Memory B cell (primary cell): ENCODE results near the gene SNX27.
A peak's percentile ranks its signal among the peaks of the same experiment; 100 is the strongest.

Source experiments
- ATAC-seq: fragments of 150-1000 bp; cut with Tn5 transposase; 2 replicates; pipeline ENCODE4 v1.10.0; 2021; ENCODE audit warnings: low read depth, mild to moderate bottlenecking, moderate library complexity
- DNase-seq, 2 donors: peaks; one replicate each; pipeline ENCODE4 v3.0.0; 2022; ENCODE audit warnings: low spot score in 2 of 2
- H3K27ac Mint-ChIP-seq: one replicate; pipeline ENCODE4 v1.8.0; 2022; ENCODE audit warnings: mild to moderate bottlenecking, moderate library complexity, mixed read lengths
- H3K27me3 Mint-ChIP-seq: one replicate; pipeline ENCODE4 v1.8.0; 2022; ENCODE audit warnings: mixed read lengths
- H3K36me3 Mint-ChIP-seq: one replicate; pipeline ENCODE4 v1.8.0; 2022; ENCODE audit warnings: mild to moderate bottlenecking, mixed read lengths
- H3K4me1 Mint-ChIP-seq: one replicate; pipeline ENCODE4 v1.8.0; 2022; ENCODE audit warnings: mixed read lengths
- H3K4me3 Mint-ChIP-seq: one replicate; pipeline ENCODE4 v1.8.0; 2022; ENCODE audit warnings: mild to moderate bottlenecking, moderate library complexity, mixed read lengths
- H3K9me3 Mint-ChIP-seq: one replicate; pipeline ENCODE4 v1.8.0; 2022; ENCODE audit warnings: mixed read lengths

Gene SNX27

DNA sequence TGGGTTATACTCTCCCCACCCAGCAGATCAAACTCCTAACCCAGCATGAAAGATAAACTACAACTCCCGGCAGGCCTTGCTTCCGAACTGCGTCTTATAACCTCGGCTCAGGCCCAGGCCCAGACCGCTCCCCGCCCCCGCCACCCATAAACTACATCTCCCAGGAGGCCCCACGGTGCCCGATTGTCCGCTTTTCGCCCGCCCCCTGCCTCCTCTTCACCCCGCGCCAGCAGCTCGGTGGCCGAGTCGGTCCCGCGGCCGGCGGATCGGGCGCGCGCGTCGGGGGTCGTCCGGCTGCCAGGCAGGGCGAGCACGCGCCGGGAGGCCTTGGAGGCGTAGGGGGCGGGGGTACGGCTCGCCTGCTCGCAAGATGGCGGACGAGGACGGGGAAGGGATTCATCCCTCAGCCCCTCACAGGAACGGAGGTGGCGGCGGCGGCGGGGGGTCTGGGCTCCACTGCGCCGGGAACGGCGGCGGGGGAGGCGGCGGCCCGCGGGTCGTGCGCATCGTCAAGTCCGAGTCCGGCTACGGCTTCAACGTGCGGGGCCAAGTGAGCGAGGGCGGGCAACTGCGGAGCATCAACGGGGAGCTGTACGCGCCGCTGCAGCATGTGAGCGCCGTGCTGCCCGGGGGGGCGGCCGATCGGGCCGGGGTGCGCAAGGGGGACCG lies at the start of gene SNX27:
Gene SNX27 (plus strand): TSS at position 219 of the 669 bp plus-strand sequence. CDS start 152 bp downstream, at position 371.
- Mint-ChIP-seq H3K4me3 (peak within 1 kb of the TSS; percentile 98), H3K36me3 (peaks cover 5% of the 10 kb centered on the region), H3K9me3 (no peaks in the 10 kb centered on the region), H3K27me3 (peaks cover 9% of the 10 kb centered on the region), H3K27ac (peak within 1 kb of the TSS; percentile 96), H3K4me1 (peaks cover 24% of the 10 kb centered on the region)
- DNase-seq = peak; percentile 73 to 89
- ATAC-seq = peak; percentile 94

DNA sequence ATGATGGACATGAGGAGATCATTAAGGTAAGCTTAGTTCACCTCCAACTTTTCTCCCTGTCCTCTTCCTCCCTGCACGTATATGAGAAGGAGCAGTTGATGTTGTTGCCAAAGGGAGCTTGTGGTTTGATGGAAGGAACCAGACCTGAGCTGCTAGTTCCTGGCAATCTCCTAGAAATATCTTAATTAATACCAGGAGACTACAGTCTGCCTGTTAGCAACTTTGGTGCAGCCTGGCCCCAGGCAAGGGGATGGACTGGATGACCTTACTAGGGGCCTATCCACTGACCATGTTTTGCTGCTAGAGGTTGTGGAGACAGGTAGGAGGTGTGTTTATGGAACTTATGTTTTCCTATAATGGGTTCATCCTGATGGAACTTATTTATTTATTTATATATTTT lies 49.2 kb upstream of the SNX27 start:
- ATAC-seq (no peak), DNase-seq (no peak)
- H3K9me3 Mint-ChIP-seq = no peaks in the 10 kb centered on the region
- no peaks in the 10 kb centered on the region for H3K4me1 Mint-ChIP-seq
- peaks cover 4% of the 10 kb centered on the region for H3K27me3 Mint-ChIP-seq
- H3K36me3 Mint-ChIP-seq = no peaks in the 10 kb centered on the region
- H3K4me3 Mint-ChIP-seq = no peak overlapping the region
- no peak overlapping the region for H3K27ac Mint-ChIP-seq

GRCh38 chr1:151563376-151563775 lies 48.5 kb upstream of the SNX27 start:
- H3K27ac Mint-ChIP-seq = no peak overlapping the region
- ATAC-seq (no peak), DNase-seq (no peak)
- no peak overlapping the region for H3K4me3 Mint-ChIP-seq
- no peaks in the 10 kb centered on the region for H3K9me3 Mint-ChIP-seq
- no peaks in the 10 kb centered on the region for H3K4me1 Mint-ChIP-seq
- peaks cover 4% of the 10 kb centered on the region for H3K27me3 Mint-ChIP-seq
- H3K36me3 Mint-ChIP-seq = no peaks in the 10 kb centered on the region

- ATAC-seq (no peak), DNase-seq (no peak)
- H3K4me1 Mint-ChIP-seq = no peaks in the 10 kb centered on the region
- no peaks in the 10 kb centered on the region for H3K27me3 Mint-ChIP-seq
- no peak overlapping the region for H3K27ac Mint-ChIP-seq
- peaks cover under 1% of the 10 kb centered on the region for H3K36me3 Mint-ChIP-seq
- no peaks in the 10 kb centered on the region for H3K9me3 Mint-ChIP-seq
- H3K4me3 Mint-ChIP-seq = no peak overlapping the region
Measured at GRCh38 chr1:151565502-151566189, 46.2 kb upstream of the SNX27 start.

- Mint-ChIP-seq H3K27me3 (no peaks in the 10 kb centered on the region), H3K4me3 (no peak overlapping the region), H3K4me1 (no peaks in the 10 kb centered on the region), H3K9me3 (no peaks in the 10 kb centered on the region), H3K27ac (no peak overlapping the region), H3K36me3 (peaks cover 5% of the 10 kb centered on the region)
- DNase-seq (no peak), ATAC-seq (no peak)
Measured at GRCh38 chr1:151568626-151569088, 43.2 kb upstream of the SNX27 start.

DNA sequence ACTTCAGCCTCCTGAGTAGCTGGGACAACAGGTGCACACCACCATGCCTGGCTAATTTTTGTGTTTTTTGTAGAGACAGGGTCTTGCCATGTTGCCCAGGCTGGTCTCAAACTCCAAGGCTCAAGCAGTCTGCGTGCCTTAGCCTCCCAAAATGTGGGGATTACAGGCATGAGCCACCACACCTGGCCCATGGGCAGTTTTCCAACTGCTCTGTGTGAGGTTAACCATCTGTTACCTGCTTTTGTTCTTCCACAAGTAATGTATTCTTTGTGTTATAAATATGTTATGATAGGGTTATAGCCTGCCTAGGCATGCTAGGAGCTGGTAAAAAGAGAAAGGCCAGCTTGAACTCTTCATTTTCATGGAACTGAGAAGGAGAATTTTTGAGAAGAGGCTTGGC lies 41.0 kb upstream of the SNX27 start:
- ATAC-seq = no peak
- Mint-ChIP-seq H3K27me3 (no peaks in the 10 kb centered on the region), H3K9me3 (no peaks in the 10 kb centered on the region), H3K4me3 (no peak overlapping the region), H3K4me1 (no peaks in the 10 kb centered on the region), H3K27ac (no peak overlapping the region), H3K36me3 (peaks cover 11% of the 10 kb centered on the region)
- DNase-seq = no peak

DNA sequence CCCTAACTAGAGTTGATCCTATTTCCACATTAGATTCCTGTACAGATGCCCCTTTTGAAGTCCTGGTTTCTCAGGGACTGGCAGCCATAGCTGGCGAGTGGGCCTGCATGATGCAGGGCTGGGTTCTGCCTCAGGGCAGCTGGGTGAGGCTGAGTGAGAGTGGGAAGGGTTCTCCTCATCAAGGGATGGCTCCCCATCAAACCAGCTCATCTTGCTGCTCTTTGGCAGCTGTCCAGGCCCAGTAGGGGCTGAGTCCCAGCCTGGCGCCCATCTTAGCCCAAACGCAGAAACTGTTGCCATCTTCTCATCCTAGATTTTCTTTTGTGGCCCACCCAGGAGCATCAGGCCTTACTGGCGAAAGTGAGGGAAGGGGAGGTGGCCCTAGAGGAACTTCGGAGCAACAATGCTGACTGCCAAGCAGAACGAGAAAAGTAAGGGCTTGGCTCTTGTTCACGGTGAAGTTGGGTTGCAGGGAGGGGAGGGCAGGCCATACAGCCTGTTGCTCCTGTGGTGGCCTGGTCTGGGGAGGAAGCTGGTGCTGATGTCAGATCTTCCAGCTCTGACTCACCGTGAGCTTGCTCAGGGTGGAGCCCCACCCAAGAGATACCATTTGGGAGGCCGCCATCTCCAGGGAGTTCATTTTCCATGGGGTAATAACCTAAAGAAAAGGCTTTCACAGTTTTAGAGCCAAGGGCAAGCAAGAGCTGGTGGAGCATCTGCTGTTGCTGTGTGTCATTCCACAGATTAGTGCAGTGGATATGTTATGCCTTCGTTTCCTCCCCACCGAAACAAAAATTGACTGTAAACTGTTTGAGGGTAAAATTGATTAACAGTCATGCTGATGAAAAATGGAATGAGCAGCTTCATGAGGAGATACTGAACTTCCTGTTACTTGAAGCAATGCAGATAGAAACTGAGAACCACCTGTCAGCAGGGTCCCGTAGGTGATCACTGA lies 37.0 kb upstream of the SNX27 start:
- Mint-ChIP-seq H3K9me3 (no peaks in the 10 kb centered on the region), H3K27me3 (no peaks in the 10 kb centered on the region), H3K27ac (peak overlapping the region; percentile 56), H3K4me3 (no peak overlapping the region), H3K4me1 (no peaks in the 10 kb centered on the region), H3K36me3 (peaks cover 12% of the 10 kb centered on the region)
- DNase-seq = no peak
- no peak for ATAC-seq

DNA sequence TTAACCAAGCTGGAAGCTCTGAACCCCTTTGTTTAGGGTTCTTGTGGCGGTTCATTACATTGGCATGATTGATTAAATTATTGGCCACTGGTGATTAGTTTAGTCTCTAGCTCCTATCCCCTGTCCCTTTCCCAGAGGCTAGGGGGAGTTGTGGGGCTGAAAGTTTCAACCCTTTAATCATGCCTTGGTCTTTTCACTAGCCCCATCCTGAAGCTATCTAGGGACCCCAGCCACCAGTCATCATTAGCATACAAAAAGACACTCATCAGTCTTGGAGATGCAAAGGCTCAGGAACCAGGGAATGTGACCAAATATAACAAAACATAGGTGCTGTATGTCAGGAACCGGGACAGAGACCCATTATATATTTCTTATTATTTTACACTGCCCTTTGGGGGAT lies 34.7 kb upstream of the SNX27 start:
- DNase-seq = no peak
- H3K36me3 Mint-ChIP-seq = peaks cover 10% of the 10 kb centered on the region
- no peak overlapping the region for H3K27ac Mint-ChIP-seq
- H3K27me3 Mint-ChIP-seq = no peaks in the 10 kb centered on the region
- H3K9me3 Mint-ChIP-seq = no peaks in the 10 kb centered on the region
- ATAC-seq = no peak
- no peaks in the 10 kb centered on the region for H3K4me1 Mint-ChIP-seq
- no peak overlapping the region for H3K4me3 Mint-ChIP-seq

DNA sequence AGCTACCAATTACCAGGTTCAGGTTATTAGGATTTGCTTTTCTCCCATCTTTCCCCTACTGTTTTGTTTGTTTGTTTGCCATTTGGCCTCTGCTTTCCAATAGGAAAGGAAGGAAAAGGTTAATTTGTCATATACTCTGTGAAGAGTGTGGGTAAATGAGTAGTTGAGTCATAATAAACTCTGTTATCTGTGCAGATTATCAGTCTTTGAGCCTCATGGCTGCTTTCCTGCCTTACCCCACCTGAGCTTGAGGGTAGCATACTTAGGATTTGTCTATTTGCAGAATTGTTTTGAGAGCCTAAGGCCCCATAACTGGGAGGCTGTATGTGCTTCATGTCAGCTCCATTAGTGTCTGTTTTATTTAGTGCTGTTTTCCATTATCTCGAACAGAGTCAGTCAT lies 32.9 kb upstream of the SNX27 start:
- peaks cover 7% of the 10 kb centered on the region for H3K36me3 Mint-ChIP-seq
- no peaks in the 10 kb centered on the region for H3K27me3 Mint-ChIP-seq
- H3K4me1 Mint-ChIP-seq = no peaks in the 10 kb centered on the region
- no peak overlapping the region for H3K4me3 Mint-ChIP-seq
- no peak overlapping the region for H3K27ac Mint-ChIP-seq
- H3K9me3 Mint-ChIP-seq = no peaks in the 10 kb centered on the region
- DNase-seq (no peak), ATAC-seq (no peak)

DNA sequence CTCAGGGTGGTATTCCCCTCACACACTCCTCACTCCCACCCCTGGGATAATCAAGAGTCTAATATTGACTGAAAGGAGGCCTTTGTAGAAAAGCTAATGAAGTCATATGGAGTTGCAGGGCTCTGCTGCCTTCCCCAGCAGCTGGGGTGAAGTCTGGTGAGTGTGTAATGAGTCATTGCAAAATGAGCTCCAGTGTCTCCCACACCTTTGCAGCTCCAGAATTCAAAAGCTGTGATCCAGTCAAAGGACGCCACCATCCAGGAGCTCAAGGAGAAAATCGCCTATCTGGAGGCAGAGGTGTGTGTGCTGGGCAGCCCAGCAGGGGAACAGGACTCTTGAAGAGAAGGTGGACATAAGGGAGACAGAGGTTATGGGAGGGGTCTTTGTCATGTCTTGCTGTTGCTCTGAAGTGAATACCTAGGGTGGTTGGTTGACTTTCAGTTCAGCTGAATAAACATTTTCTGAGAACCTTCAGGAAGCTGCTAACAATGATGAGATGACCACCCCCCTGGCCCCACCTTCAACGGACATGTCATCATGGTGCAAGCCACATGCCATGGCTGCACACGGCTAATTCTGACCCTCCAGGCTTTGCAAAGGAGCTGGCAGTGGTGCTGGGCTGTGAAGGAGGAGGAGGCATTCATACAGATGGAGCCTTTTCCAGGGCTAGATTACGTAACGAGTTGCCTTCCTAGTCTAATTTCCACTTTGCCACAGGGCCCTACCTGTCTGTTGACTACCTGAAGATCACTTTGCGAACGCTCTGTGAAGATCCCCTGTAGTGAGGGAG lies 32.2 kb upstream of the SNX27 start:
- no peaks in the 10 kb centered on the region for H3K9me3 Mint-ChIP-seq
- no peak overlapping the region for H3K4me3 Mint-ChIP-seq
- ATAC-seq = no peak
- H3K27ac Mint-ChIP-seq = no peak overlapping the region
- DNase-seq = no peak
- H3K4me1 Mint-ChIP-seq = no peaks in the 10 kb centered on the region
- H3K27me3 Mint-ChIP-seq = no peaks in the 10 kb centered on the region
- H3K36me3 Mint-ChIP-seq = peaks cover 4% of the 10 kb centered on the region

GRCh38 chr1:151581451-151581850 lies 30.4 kb upstream of the SNX27 start:
- DNase-seq = no peak
- no peaks in the 10 kb centered on the region for H3K36me3 Mint-ChIP-seq
- H3K9me3 Mint-ChIP-seq = no peaks in the 10 kb centered on the region
- H3K27ac Mint-ChIP-seq = no peak overlapping the region
- H3K4me1 Mint-ChIP-seq = no peaks in the 10 kb centered on the region
- H3K4me3 Mint-ChIP-seq = no peak overlapping the region
- no peak for ATAC-seq
- no peaks in the 10 kb centered on the region for H3K27me3 Mint-ChIP-seq

DNA sequence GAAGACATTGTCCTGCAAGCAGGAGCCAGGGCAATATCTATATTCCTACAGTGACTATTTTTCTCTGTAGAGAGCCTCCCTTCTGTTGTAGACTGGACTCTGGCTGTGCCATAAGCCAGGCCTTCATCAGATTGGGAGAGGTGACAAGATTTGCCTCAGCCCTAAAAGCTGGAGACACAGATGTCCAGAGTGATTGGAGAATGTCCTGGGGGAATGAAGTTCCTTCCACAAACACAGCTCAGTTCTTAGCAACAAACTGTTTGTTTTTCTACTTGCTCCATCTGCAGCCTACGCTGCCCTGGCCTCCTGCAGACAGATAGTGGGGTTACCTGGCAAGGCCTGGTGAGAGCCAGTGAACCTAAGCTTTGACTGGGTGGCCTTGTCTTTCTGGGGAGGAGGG lies 29.9 kb upstream of the SNX27 start:
- Mint-ChIP-seq H3K4me3 (no peak overlapping the region), H3K27me3 (no peaks in the 10 kb centered on the region), H3K27ac (no peak overlapping the region), H3K36me3 (no peaks in the 10 kb centered on the region), H3K4me1 (no peaks in the 10 kb centered on the region), H3K9me3 (no peaks in the 10 kb centered on the region)
- DNase-seq (no peak), ATAC-seq (no peak)

DNA sequence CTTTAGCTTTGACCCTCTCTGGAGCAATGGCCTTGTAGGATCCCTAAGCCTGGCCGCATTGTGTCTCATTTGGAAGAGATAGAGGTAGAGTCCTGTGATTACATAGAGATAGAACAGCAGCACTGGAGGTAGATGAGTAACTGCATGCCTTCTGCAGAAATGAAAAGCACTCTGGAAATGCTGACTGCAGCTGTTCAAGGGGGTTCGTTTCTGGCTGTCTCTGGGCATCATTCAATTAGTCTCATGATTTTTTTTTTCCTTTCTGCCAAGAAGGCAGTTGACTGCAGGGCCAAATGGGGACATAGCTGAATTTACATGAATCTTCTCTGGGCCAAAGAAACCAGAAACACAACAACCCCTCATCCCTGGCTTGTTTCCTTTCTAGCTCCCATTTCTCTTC lies 28.1 kb upstream of the SNX27 start:
- Mint-ChIP-seq H3K4me3 (no peak overlapping the region), H3K9me3 (no peaks in the 10 kb centered on the region), H3K36me3 (no peaks in the 10 kb centered on the region), H3K4me1 (no peaks in the 10 kb centered on the region), H3K27ac (no peak overlapping the region), H3K27me3 (no peaks in the 10 kb centered on the region)
- DNase-seq = no peak
- ATAC-seq = no peak
